HG03354 (cell line): ENCODE results near the gene FAM120B.
"Not testable (repeated sequence)": the region's sequence is repeated elsewhere in the genome, so short reads cannot be mapped to it uniquely, and the experiment has no call there.

Experiments used
- ATAC-seq: cut with Tn5 transposase; IDR thresholded peaks from one replicate; pipeline ENCODE4 v1.9.1; 2021; ENCODE audit warnings: mild to moderate bottlenecking; ENCODE audit not compliant: unreplicated experiment, poor library complexity, severe bottlenecking

Gene FAM120B

DNA sequence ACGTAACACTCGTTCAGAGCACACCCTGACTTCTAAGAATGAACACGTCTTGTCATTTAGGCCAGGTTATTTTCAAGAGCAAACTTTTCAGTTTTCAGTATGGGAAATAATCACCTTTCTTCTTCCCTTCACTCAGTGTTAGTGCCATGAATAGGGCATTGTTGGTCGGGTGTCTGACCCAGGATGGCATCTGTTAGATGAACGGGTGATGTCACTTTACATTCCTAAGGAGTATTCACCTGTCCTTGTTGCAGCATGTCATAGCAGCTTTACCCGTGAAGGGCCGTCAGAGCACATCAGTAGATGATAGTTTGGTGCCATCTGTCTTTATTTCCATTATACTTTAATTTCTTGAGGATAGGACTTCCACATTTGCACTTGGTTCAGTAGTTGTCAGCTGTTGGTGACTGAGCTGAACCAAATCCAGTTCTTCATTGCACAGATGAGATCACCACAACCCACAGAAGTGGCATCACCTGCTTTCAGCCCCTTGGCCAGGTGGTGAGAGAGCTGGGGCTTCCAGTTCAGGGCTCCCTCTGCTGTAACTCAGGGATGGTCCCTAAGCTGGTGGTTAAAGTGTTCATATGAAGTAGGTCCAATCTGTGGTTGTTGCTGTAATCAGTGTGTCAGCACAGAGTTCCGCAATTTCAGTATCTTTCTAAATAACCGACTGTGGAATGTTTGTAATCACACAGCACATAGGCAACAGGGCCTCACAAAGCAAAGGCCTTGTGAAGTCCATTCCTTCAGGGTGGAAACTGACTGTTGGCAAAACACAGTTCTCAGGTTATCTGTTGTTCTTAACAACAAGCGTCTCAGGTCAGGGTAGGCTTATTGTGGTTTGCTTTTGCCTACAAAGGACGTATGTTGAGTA lies 68.2 kb downstream of the FAM120B start:
- ATAC-seq, result no peak

DNA sequence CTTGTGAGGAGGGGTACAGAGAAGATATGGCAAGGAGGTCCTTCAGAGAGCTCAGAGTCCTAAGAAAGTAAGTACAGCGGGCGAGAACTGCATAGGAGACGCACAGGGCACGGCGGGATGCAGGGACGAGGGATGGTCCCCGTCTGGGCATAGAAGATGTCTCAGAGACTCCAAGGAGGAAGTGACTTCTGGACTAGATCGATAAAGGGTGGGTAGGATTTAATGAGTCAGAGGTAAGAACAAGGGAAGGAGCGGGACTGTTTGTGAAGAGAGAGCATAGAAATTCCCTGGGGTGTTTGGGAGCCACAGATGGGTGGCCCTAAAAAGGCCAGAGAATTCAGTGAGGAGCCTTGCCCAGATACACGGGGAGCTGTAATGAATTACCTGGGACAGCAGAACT lies 69.1 kb downstream of the FAM120B start:
- ATAC-seq, result no peak

DNA sequence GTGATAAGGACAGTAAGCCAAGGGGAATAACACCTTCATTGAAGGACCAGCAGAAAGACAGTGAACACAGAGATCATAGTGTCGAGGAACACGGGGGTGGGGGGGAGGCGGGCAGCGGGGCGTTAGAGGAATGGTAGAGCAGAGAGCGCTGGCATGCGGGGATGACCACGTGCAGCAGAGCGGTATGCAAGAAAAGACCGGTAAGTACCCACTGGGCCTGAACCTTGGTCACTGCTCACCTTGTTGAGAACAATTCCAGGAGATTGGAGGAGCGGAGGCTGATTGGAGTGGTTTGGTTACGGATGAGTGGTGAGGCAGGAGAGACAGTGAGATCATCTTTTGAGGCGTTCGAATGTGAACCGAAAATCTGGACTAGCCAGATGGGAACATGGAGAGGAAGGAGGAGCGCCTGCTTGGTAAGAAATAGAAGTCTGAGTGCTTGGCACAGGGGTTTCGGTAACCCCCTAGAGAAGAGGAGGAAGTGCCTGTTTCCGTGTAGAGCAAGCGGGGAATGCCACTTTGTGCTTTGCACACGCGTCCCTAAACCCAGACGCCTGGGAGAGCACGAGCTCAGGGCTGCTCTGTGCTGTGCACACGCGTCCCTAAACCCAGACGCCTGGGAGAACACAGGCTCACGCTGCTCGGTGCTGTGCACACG lies 70.0 kb downstream of the FAM120B start:
- ATAC-seq, result no peak

DNA sequence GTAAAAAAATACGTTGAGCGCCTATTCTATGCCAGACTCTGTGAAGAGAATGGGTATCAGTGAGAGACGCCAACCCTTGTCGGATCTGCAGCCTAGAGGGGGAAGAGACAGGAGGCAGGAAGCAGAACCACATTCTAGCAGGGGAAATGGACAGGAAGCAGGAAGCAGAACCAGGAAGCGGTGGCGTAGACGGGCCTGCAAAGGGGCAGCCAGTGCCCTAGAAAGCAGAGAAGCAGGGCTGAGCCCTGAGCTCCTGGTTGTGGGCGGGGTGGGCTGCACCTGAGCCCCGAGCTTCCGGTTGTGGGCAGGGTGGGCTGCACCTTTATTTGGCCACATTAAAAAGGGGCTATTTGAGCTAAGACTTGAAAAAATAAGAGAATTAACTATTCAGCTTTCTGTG lies 71.9 kb downstream of the FAM120B start:
- no peak for ATAC-seq

DNA sequence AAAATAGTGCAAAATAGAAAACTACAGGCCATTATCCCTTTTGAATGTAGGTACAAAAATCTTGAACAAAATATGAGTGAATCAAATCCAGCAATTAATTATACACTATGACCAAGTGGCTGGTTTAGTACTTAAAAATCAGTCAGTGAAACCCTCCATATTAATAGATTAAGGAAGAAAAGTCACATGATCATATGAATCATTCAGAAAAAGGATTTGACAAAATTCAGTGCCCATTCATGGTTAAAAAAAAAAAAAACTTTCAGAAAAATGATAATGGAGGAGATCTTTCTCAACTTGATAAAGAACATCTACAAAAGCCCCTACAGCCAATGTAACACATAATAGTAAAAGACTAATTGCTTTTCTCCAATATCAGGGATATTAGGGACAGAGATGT lies 75.0 kb downstream of the FAM120B start:
- ATAC-seq, result no peak

DNA sequence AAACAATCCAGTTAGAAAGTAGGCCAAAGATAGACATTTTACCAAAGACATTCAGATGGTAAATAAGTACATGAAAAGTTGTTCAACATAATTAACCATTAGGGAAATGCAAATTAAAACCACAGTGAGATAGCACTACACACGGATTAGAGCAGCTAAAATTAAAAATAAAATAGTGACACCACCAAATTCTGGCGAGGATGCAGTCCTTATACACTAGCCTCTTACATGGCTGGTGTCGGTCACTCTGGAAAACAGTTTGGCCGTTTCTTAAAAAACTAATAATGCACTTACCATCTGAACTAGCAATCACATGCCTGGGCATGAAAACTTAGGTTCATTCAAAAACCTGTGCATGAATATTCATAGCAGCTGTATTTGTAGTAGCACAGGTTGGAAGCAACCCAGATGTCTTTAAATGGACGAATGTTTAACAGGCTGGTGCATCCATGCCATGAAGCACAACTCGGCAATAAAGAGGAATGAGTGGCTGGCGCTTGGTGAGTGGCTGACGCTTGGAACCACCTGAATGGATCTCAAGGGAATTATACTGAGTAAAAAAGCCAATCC lies 77.0 kb downstream of the FAM120B start:
- no peak for ATAC-seq

DNA sequence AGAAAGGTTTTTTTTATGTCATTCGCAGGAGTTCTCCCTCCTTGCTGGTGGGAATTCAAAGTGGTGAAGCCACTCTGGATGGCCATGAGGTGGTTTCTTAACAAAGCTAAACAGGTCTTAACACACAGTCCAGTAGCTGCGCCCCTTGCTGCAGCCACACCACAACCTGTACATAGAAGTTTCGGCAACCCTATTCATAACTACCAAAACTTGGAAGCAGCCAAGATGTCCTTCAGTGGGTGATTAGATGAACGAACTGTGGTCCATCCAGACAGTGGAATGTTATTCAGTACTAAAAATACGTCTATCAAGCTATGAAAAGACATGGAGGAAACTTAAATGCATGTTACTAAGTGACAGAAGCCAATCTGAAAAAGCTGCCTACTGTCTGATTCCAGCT lies 78.9 kb downstream of the FAM120B start:
- ATAC-seq, result no peak

DNA sequence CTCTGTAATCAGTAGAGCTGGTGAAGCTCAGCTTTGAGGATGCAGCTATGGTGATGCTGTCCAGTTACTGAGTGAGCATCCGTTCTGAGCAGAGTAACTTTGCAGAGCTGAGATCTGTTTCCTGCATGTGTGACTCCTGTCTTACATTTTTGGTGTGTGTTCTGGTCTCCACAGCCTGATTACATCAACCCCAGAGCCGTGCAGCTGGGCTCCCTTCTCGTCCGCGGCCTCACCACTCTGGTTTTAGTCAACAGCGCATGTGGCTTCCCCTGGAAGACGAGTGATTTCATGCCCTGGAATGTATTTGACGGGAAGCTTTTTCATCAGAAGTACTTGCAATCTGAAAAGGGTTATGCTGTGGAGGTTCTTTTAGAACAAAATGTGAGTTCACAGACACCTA lies 81.6 kb downstream of the FAM120B start:
- no peak for ATAC-seq

DNA sequence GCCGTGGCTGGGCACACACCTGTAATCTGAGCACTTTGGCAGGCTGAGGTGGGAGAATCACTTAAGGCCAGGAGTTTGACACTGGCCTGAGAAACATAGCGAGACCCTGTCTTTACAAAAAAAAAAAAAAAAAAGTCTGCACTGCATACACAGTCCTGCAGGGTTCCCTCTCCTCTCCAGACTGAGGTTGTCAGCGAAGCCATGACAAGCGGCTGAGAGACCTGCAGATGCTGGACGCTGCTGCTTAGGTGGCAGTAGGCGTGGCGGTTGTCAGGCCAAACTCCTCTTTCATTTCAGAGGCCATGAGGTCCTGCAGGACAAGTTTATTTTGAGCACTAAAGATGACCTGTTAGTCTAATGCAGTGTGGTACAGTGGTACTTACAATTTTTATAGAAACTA lies 86.5 kb downstream of the FAM120B start:
- no peak for ATAC-seq

DNA sequence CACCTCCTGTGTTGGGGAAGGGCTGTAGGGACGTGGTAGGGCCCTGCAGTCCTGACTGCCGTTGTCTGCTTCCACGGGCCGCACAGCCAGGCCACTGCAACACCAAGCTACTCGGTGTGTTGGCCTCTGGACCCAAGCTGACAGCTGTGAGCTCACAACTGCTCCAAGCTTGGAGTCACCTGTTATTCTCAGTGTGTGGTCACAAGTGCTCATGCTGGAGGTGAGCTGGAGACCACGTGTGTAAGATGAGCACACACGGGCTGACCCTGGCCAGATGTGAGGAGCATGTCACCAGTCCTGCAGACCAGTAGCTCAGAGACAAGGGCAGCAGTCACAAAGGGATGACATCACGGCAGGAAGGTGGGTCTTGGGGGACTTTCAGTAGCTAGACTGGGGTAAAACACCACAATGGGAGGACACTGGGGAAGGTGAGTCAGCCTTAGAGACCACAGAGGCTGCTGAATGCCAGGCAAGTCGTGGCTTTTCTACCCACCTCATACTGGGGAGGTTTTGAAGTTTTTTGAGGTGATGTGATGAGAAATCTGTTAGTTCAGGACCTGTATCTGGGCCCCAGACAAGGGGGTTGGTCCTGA lies 87.3 kb downstream of the FAM120B start:
- ATAC-seq, result no peak

DNA sequence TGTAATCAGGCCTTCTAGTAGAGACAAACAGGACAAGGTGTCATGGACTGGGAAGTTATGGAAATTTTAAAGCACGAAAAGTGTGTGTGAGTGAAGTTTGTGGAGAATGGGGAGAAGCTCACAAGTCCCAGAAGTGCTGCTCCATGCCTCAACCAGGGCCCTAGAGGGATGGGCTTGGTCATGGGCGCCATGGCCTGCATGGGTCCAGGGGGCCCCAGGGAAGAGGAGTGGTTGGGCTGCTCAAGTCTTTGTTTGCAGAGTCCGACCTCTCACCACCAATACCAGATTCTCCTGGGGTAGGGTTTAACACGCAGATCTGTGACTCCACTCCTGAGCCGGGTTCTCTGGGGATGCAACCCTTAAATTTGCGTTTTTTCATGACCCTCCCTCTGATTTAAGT lies 88.4 kb downstream of the FAM120B start:
- no peak for ATAC-seq

DNA sequence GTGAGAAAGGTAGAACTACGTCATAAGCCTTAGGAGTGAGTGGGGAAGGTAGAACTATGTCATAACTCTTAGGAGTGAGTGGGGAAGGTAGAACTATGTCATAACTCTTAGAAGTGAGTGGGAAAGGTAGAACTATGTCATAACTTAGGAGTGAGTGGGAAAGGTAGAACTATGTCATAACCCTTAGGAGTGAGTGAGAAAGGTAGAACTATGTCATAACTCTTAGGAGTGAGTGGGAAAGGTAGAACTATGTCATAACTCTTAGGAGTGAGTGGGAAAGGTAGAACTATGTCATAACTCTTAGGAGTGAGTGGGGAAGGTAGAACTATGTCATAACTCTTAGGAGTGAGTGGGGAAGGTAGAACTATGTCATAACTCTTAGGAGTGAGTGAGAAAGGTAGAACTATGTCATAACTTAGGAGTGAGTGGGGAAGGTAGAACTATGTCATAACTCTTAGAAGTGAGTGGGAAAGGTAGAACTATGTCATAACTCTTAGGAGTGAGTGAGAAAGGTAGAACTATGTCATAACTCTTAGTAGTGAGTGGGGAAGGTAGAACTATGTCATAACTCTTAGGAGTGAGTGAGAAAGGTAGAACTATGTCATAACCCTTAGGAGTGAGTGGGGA lies 92.3 kb downstream of the FAM120B start:
- not testable (repeated sequence) for ATAC-seq

DNA sequence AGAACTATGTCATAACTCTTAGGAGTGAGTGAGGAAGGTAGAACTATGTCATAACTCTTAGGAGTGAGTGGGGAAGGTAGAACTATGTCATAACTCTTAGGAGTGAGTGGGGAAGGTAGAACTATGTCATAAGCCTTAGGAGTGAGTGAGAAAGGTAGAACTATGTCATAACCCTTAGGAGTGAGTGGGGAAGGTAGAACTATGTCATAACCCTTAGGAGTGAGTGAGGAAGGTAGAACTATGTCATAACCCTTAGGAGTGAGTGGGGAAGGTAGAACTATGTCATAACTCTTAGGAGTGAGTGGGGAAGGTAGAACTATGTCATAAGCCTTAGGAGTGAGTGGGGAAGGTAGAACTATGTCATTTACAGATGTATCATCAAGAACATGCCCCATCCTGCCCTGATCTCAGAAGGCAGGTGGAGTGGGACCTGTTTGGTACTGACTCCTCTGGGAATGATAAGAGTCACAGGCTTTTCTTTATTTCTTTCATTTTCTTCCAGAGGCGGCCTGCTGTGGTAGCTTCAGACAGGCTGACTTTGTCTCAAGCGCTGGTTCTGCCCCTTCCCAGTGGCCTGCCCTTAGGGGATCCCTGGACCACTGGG lies 93.5 kb downstream of the FAM120B start:
- not testable (repeated sequence) for ATAC-seq

DNA sequence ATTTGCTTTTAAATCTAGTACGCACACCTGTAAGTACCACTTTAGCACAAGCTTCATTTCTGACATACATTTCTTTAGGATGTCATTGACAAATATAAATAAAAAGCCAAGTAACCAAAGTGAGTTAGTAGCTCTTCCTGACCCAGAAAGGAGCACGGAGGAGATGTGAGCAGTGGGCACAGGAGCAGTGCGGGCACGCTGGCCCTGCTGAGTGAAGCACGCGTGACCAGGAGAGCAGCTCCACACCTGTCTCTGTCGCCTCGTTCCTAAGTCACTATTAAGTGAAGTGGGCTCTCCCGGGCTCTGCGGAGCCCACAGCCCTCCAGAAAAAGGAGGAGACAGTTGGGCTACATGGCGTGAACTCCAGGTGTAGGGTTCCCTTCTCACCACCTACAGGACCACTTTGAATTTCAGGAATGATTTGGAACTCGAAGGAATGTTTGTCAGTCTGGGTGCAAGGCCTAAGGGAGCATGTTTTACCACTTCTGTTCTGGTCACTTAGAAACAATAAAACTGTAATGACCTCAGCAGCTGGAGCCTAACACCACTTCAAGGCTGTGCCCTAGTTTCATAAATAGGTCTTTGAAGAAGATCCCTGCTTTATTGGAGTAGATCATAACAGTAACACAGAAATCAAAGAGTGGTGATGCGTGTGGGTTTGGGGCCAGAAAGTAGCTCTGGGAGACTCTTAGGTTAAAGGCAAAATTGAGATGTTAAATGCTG lies 95.9 kb downstream of the FAM120B start:
- no peak for ATAC-seq

DNA sequence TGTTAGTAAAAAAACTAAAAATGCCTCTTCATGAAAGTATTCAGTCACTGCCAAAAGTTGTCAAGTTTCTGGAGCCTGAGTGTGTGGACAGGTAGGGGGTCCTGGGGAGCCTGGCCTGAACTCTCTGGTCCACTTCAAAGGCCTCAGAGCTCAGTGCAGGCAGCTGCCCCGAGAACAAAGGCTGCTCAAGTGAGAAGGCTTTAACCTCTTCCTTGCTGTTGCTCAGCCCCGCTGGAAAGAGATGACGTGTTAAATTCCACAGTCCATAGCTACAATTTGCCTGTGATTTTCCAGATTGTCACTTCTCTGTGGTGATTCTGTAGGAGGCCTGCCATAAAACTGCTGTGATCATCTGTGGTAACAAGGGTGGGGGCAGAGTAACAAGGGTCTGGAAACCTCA lies 96.9 kb downstream of the FAM120B start:
- ATAC-seq, result no peak

DNA sequence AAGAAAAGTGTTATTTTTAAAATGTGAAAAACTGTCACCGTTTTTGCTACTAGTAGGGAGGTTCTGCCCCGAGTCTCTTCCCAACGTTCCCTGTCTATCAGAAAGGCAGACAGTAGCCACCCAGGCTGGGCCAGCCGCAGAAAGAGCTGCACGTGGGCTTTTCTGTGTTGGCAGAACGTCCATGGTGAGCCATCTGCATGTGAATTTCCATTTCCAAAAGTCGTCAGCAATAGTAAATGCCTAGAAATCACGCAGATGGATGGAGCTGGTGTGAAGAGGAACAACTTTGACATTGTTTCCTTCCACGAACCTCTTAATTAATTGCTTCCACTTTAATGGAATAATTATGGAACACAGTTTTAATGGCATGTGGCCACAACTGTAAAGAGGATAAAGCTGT lies 97.5 kb downstream of the FAM120B start:
- no peak for ATAC-seq

DNA sequence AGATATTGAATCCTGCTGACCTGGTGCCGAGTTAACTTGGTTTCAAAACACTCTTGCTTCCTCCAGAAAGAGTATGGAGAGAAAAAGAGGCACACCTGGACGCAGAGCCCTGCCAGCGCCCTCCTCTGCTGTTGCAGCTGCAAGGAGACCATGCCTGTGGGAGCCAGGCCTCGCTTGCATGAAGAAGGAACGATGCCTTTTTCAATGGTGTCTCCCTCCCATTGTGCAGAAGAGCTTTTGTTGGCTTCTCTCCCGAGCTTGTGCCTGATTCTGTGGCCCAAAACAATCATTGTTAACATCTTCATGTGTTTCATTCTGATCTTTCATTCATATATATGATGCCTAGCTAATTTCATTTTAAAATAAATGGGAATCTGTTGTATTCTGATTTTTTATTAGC lies 98.1 kb downstream of the FAM120B start:
- ATAC-seq, result no peak

DNA sequence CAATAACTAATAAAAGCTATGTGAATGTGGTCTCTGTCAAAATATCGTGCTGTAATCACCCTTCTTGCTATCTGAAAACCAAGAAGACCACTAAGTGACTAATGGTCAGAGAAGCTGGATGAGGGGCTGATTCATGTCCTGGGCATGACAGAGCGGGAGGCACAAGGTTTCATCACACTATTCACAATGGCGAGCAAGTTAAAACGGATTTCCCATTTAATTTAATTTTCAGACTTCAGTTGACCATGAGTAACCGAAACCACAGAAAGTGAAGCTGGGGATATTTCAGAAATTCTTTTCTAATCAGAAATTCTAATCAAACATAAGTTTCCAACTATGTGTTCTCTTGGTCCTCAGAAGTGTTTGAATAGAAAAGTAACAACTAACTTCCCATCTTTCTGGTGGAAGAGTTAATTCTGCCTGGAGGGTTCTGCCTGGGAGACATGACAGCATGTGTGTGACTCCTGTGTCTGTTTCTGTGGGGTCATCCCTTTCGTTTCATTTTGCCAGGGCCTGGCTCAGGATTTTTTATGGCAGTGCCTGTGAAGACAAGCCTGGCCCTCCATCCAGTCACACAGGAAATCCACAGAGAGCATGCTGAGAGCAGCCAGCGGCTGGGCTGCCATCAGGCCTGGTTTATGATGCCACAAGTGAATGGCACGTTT lies 98.9 kb downstream of the FAM120B start:
- ATAC-seq, result no peak

DNA sequence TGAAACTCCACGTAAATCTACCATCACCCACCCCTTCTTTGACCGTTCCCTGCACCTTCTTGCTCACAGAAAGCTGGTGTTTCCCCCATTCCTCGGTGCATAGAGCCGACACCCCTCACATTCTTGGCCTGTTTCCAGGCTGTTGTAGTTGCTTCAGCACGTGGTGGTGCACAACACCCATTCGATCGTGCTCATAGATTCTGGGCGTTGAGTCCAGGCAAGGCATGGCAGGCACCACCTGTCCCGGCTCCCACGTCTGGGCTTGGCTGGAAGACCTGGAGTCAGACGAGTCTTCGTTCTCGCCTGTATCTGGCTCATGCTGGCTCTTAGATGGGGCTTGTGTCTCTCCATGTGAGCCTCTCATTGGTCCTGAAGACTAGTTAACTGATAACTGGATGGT lies 100.6 kb downstream of the FAM120B start:
- ATAC-seq, result no peak
